ENCODE data around the gene ZFY. TPM values are rescaled to one million over a fixed set of nuclear protein-coding genes. Genes with fewer than 3 reads are reported as not detected.

The ZFY gene
- 3.0 to 4.5 TPM (median 3.7 TPM) in 5 replicates for total RNA-seq (2022; extraction: Qiagen RNA extraction)

DNA sequence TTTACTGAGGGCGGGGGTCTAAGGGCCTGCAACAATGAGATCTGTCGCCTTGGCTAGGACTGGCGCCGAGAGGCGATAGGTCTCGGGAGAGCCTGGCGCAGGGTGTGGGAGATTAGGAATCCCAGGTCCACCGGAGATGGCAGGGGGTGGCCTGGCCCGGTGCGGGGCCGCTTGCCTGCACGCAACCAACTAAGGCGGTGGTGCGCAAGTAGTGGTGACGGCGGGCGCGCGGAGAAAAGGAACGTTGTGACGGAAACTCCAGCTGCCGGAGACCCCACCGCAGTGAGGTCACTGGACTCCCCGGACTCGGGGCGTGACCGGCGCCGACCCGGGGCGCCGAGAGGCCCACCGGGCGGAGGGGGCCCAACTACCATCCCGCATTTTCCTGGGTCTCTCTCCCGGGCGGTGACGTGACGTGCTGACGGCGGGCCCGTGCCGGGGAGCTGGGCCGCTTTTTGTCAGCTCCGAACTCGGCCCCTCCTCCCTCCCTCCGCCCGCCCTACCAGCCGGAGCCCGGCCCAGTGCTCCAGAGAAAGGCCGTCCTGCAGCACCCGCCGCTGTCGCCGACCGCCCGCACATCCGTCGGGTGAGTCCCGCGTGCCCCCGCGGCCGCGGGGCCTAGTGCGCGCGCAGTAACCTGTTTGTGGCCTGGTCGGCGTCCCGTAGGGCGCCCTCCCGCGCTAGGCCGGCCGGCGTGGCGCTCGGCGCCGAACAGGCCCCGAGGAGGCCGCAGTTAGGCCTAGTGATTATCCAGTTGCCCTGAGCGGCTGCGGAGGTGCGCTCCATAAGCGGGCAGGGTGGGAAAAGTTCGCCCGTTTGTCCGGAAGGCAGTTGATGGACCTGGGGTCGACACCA lies at the start of gene ZFY:
Gene ZFY, plus strand, starts transcription at position 521 of the 855 bp plus-strand sequence. CDS start 18,556 bp downstream, outside the sequence.

Other genes starting within 250 kb of the ZFY start
- gene SRY, start 147.7 kb upstream of the ZFY start, total RNA-seq (2022; extraction: Qiagen RNA extraction) = not detected in 5 replicates
- gene RPS4Y1, start 93.8 kb upstream of the ZFY start, total RNA-seq (2022; extraction: Qiagen RNA extraction) = 280 to 298 TPM (median 294 TPM) in 5 replicates

All from A549 treated with CORT108297 at 1 μM for 4 hours (cell line).